Ishikawa (cell line): Measurements from ENCODE around the gene SLC24A4.

ENCODE experiments used
- CEBPB ChIP-seq: IDR thresholded peaks from 2 replicates; pipeline ENCODE4 v1.6.1; 2012
- CREB1 ChIP-seq: IDR thresholded peaks from 2 replicates; pipeline ENCODE4 v1.6.1; 2012; ENCODE audit warnings: low read depth
- EGR1 ChIP-seq: IDR thresholded peaks from 2 replicates; pipeline ENCODE4 v1.6.1; 2012
- EP300 ChIP-seq: IDR thresholded peaks from 2 replicates; pipeline ENCODE4 v1.6.1; 2012; ENCODE audit warnings: borderline replicate concordance
- FOXM1 ChIP-seq: IDR thresholded peaks from 2 replicates; pipeline ENCODE4 v1.6.1; 2012; ENCODE audit warnings: low read depth, borderline replicate concordance
- RAD21 ChIP-seq: IDR thresholded peaks from 2 replicates; pipeline ENCODE4 v1.6.1; 2012; ENCODE audit warnings: low read depth
- TAF1 ChIP-seq: IDR thresholded peaks from 2 replicates; pipeline ENCODE4 v1.6.1; 2012; ENCODE audit warnings: low read depth, mild to moderate bottlenecking
- TCF12 ChIP-seq: IDR thresholded peaks from 2 replicates; pipeline ENCODE4 v1.6.1; 2012; ENCODE audit warnings: low read depth
- YY1 ChIP-seq: IDR thresholded peaks from 2 replicates; pipeline ENCODE4 v1.6.1; 2012; ENCODE audit warnings: low read depth
- ZBTB7A ChIP-seq: IDR thresholded peaks from 2 replicates; pipeline ENCODE4 v1.6.1; 2012; ENCODE audit warnings: low read depth
- TF ChIP-seq, protein P1 (sequence below): IDR thresholded peaks from 2 replicates; pipeline ENCODE4 v1.6.1; 2012
- TF ChIP-seq, protein P2 (sequence below): IDR thresholded peaks from 2 replicates; pipeline ENCODE4 v1.6.1; 2012; ENCODE audit warnings: low read depth, mild to moderate bottlenecking
- TF ChIP-seq, protein P3 (sequence below): IDR thresholded peaks from 2 replicates; pipeline ENCODE4 v1.6.1; 2012

DNA sequence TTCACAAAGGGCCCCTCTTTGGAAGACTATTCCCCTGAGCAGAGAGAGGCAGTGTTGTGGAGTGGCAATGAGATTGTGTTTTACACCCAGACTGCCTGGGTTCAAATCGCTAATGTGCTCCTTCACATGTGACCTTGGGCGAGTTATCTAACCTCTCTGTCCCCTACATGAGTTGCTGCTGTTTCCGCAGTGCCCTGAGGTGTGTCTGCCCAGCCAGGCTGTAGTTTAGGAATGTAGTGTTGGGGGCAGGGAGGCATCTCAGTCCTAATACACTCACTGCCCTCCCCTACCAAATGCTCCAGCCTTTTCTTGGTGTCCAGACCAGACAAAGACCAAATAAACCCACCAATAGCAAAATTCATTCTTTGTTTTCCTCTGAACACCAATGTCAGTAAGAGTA, 78.6 kb downstream of the SLC24A4 start:
- TF ChIP-seq RAD21 (no peak), ZBTB7A (no peak), YY1 (no peak), TAF1 (no peak), CREB1 (no peak), TCF12 (no peak), EP300 (no peak), FOXM1 (no peak), CEBPB (no peak), EGR1 (no peak)
- TF ChIP-seq, protein P1, sequence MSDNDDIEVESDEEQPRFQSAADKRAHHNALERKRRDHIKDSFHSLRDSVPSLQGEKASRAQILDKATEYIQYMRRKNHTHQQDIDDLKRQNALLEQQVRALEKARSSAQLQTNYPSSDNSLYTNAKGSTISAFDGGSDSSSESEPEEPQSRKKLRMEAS: no peak
- TF ChIP-seq, protein P2, sequence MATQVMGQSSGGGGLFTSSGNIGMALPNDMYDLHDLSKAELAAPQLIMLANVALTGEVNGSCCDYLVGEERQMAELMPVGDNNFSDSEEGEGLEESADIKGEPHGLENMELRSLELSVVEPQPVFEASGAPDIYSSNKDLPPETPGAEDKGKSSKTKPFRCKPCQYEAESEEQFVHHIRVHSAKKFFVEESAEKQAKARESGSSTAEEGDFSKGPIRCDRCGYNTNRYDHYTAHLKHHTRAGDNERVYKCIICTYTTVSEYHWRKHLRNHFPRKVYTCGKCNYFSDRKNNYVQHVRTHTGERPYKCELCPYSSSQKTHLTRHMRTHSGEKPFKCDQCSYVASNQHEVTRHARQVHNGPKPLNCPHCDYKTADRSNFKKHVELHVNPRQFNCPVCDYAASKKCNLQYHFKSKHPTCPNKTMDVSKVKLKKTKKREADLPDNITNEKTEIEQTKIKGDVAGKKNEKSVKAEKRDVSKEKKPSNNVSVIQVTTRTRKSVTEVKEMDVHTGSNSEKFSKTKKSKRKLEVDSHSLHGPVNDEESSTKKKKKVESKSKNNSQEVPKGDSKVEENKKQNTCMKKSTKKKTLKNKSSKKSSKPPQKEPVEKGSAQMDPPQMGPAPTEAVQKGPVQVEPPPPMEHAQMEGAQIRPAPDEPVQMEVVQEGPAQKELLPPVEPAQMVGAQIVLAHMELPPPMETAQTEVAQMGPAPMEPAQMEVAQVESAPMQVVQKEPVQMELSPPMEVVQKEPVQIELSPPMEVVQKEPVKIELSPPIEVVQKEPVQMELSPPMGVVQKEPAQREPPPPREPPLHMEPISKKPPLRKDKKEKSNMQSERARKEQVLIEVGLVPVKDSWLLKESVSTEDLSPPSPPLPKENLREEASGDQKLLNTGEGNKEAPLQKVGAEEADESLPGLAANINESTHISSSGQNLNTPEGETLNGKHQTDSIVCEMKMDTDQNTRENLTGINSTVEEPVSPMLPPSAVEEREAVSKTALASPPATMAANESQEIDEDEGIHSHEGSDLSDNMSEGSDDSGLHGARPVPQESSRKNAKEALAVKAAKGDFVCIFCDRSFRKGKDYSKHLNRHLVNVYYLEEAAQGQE: no peak
- TF ChIP-seq, protein P3, sequence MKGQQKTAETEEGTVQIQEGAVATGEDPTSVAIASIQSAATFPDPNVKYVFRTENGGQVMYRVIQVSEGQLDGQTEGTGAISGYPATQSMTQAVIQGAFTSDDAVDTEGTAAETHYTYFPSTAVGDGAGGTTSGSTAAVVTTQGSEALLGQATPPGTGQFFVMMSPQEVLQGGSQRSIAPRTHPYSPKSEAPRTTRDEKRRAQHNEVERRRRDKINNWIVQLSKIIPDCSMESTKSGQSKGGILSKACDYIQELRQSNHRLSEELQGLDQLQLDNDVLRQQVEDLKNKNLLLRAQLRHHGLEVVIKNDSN: no peak
